Measurements from ENCODE around the gene BCL11A.

The BCL11A gene

GRCh38 chr2:60481257-60481656, 72.2 kb downstream of the BCL11A start:
- DNase-seq, result no peak

GRCh38 chr2:60480089-60480773, 73.2 kb downstream of the BCL11A start:
- no peak for DNase-seq

GRCh38 chr2:60479226-60480088, 74.0 kb downstream of the BCL11A start:
- peak; percentile 29 for DNase-seq

GRCh38 chr2:60478660-60479059, 74.8 kb downstream of the BCL11A start:
- no peak for DNase-seq

GRCh38 chr2:60476206-60476954, 77.1 kb downstream of the BCL11A start:
- no peak for DNase-seq

- no peak for DNase-seq
Observed at GRCh38 chr2:60475123-60475830, 78.2 kb downstream of the BCL11A start.

- DNase-seq, result no peak
Observed at GRCh38 chr2:60474301-60474700, 79.2 kb downstream of the BCL11A start.

- DNase-seq, result no peak
Observed at GRCh38 chr2:60473546-60473945, 79.9 kb downstream of the BCL11A start.

GRCh38 chr2:60472663-60473289, 80.7 kb downstream of the BCL11A start:
- no peak for DNase-seq

GRCh38 chr2:60472041-60472440, 81.4 kb downstream of the BCL11A start:
- no peak for DNase-seq

GRCh38 chr2:60470340-60470739, 83.1 kb downstream of the BCL11A start:
- no peak for DNase-seq

- no peak for DNase-seq
Observed at GRCh38 chr2:60469536-60470317, 83.7 kb downstream of the BCL11A start.

GRCh38 chr2:60468382-60469085, 84.9 kb downstream of the BCL11A start:
- DNase-seq, result no peak

GRCh38 chr2:60466161-60466702, 87.2 kb downstream of the BCL11A start:
- no peak for DNase-seq

GRCh38 chr2:60465736-60466135, 87.7 kb downstream of the BCL11A start:
- DNase-seq, result no peak

GRCh38 chr2:60463249-60463648, 90.2 kb downstream of the BCL11A start:
- DNase-seq, result no peak

GRCh38 chr2:60461421-60462108, 91.9 kb downstream of the BCL11A start:
- DNase-seq, result no peak

GRCh38 chr2:60460577-60461420, 92.7 kb downstream of the BCL11A start:
- no peak for DNase-seq

GRCh38 chr2:60459851-60460250, 93.6 kb downstream of the BCL11A start:
- DNase-seq, result no peak

All from NCI-H526 treated with DMSO at 0.1 percent for 48 hours (cell line).